NCI-H1694 (cell line): ENCODE data around the gene ZNF740.

ENCODE experiments used
- DNase-seq: peaks from one replicate; lab custom pipeline; 2025; lab: John Stamatoyannopoulos, UW

ZNF740 gene

DNA sequence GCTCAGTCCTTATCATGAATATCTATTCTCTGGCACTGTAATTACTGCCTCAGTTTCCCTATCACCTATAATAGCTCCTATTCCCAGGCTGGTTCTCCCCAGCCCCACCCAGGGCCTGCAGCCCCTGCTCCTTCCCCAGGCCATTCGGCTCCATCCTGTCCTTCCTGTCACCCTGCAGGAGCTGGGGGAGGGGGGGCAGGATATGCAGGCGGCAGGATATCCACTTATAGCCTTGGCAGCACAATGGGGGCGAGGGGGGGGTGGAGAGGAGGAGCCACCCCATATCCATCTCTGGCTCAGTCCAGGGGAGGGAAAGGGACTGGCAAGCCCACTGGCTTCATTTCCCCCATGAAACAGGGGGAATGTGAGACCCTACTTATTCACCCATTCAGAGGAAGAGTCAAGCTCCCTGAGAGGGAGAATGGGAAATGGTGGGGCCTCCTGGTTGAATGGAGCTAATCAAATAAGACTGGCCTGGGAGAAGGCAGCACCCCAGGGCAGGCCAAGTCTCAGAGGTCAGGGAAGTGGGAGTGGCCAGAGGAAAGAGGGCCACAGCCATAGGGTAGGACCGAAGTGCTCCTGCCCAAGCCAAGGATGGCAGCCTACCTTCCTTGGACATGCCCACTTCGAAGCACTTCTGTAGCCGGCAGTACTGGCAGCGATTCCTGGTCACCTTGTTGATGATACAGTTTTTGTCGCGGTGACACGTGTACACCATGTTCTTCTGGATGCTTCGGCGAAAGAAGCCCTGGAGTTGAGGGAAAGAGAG, 34.3 kb downstream of the ZNF740 start:
- DNase-seq, result no peak

DNA sequence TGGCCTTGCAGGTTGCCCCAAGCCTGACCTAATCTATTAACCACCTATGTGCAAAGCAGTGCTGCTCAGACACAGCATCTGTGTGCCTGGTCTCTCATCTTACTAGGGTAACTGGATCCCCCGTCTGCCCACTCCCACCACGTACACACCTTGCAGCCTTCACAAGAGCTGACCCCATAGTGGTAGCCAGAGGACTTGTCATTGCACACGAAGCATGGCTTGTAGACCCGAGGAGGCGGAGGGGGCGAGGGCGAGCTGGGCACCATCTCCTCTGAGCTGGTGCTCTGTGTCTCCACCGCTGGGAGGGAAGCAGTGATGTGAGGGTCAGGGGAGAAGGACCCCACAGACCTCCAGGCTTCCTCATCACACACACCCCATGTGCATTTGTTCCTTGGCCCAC, 35.0 kb downstream of the ZNF740 start:
- DNase-seq, result no peak

DNA sequence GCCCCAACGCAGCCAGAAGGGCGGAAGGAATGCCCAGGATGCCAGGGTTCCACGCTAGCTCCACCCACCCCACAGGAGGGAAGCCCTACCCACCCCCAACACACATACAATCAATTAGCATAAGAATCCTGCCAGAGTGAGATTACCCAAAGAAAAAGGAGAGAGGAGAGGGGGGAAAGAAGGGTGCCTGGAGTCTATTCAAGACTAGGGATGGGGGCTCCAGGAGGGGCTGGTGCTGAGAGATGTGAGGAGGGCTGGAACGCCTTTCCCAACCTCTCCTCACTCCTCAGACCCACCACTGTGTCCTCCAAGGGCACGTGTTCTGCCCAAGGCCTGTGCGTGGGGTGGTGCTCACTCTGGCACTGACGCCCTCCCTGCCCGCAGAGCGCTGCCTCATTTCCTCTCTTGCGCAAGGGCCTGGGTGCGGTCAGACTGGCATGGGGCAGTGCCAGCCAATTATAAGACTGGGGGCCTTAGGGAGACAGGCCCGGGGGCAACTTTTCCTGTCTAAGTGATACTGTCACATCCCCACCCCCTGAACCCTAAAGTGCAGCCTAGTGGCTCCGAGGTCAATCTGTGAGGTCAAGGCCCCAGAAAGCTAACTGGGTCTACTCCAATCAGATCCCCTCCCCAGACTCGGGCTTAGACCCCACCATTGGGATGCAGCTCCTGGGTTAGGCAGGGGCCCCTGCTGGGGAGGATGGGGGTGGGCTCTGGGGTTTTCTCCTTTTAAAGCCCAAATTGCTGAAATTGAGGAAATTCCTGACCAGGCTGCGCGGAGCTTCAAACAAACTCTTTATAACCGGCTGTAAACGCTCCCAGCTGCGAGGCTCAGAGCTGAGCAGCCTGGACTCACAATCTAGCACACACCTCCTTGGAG, 36.8 kb downstream of the ZNF740 start:
- no peak for DNase-seq

- no peak for DNase-seq
These were observed 37.4 kb downstream of the ZNF740 start for GRCh38 chr12:53217931-53218307.

DNA sequence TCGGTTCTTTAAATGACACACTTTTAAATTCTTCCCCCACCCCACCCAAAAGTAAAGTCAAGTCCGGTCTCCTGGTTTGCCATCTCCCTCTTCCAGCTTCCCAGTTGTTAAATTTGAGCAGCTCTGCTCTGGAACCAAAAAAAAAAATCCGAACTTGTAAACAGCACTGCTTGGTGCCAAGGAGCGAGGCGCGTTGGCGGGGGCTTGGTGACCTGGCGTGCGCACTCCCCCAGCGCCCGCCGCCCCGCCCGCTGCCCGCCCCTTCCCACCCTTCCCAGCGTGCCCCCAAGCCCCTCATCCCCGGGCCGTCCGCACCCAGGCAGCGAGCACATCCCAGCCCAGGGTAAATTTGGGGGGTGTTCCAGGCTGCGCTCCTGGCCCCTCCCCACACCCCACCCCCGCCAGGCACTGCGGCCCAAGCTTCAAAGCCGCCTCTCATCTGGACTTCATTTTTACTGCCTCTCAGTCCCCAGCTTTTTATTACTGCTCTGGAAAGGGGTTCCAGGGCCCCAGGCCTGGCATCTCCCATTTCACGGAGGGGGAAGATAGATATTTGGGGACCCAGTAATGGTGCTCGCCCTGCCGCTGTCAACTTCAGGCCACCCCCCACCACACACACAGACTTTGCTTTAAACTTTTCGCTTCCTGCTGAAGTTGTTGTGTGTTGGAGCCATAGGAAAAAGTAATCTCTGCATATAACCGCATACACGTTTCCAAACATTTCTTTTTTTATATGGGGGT, 38.2 kb downstream of the ZNF740 start:
- DNase-seq, result no peak

GRCh38 chr12:53219292-53219955, 38.9 kb downstream of the ZNF740 start:
- DNase-seq, result no peak

- DNase-seq, result no peak
These were observed 39.6 kb downstream of the ZNF740 start for GRCh38 chr12:53219956-53220693.

- peak; percentile 33 for DNase-seq
These were observed 40.2 kb downstream of the ZNF740 start for GRCh38 chr12:53220694-53221202.

- no peak for DNase-seq
These were observed 40.9 kb downstream of the ZNF740 start for GRCh38 chr12:53221203-53222080.

- DNase-seq, result no peak
These were observed 41.7 kb downstream of the ZNF740 start for GRCh38 chr12:53222170-53222721.

DNA sequence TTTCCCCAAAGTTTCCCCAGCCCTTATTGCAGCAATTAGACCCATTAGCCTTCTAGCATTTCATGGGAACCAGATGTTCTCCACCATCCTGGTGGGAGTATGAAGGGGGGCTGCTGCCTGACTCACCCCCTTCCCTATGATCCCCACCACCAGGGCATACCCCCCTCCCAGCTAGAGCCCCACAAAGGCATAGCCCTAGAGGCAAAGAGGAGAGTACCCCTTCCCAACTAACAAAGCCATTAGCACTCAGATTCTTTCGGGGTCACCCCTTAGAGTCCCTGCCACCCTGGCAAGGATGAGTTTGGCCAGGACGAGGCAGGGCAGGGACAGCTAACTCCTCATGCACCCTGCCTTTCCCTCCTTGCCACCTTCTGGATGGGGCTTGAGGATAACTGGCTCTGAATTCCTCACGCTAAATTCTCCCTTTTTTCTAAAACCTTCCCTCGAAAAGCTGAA, 42.3 kb downstream of the ZNF740 start:
- DNase-seq, result no peak

- no peak for DNase-seq
These were observed 43.0 kb downstream of the ZNF740 start for GRCh38 chr12:53223389-53224060.

DNA sequence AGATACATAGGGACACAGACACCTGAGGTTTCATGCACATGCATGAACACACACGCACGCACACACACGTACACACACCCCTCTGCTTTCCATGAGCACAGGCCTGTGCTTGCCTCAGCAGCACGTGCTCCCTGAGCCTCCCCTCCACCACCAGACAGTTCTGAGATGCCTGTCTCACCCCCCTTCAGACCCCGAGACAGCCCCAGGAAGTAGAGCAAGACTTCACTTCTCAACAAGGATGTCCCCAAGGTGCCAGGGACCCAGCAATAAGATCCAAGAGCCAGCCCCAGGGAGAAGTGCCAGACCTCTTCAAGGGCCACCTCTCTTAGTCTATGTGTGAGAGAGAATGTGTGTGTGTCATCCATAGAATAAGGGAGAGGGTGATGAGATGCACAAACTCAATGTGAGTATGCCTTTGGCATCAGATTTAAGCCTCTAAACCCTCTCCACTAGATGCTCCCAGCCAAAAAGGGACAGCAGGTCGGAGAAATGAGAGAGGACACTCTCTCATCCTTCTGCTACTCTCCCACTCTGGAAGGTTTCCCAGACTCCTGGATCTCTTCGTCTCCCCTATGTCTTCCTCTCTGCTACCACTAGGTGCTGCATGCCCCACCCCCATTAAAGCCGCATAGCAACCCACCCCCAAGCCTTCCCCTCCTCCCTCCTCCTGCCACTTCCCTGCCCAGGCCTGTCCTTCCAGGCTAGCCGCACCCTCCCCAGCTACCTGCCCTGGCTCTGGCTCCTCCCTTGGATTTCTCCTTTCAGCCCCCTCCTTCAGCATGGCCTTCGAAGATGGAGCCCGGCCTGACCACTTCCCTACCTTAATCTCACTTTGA, 43.8 kb downstream of the ZNF740 start:
- peak; percentile 39 for DNase-seq

- DNase-seq, result no peak
These were observed 44.5 kb downstream of the ZNF740 start for GRCh38 chr12:53224897-53225634.

DNA sequence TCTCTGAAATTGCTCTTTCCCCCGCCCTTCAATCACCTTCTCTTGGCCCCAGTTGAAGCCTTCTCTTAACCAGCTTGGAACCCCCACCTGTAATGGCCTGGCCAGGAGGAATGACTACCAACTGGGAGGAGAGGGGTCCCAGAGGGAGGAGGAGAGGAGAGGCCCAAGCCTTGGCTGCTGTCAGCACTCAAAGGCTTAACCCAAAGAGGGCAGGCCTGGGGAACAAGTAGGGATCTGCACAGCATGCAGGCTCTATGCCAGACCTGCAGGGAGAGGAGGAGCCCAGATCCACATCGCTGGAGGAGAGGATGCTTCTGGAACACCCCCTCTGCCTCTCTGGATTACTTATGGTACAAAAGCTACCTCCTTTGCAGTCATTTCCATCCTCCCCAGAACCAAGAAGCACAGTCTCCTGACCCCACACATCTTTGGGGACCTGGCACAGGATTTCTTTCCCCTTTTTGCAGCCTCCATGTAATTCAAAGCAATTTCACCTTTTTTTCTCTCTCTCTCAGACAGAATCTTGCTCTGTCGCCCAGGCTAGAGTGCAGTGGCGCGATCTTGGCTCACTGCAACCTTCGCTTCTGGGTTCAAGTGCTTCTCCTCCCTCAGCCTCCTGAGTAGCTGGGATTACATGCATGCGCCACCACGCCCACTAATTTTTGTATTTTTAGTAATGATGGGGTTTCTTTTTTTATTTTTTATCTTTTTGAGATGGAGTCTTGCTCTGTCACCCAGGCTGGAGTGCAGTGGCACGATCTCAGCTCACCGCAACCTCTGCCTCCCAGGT, 45.3 kb downstream of the ZNF740 start:
- DNase-seq, result peak; percentile 22

- DNase-seq, result no peak
These were observed 46.3 kb downstream of the ZNF740 start for GRCh38 chr12:53226815-53227214.

DNA sequence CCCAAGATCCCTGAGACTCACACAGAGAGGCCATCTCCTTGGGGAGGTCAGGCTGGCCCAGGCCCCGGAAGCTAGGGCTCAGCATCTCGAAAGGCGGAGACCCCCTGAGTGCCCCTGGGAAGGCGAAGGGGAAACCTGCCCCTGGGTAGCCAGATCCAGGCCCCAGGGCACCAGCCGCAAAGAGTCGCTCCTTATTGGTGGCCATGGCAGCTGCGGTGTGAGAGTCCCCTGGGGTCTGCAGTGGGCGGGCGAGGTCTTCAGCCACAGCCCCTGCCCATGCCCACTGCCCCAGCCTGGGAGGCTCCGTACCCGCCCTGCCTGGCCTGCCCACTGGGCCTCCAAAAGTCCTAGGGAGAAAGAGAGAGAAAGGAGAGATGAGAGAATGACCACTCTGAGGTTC, 46.8 kb downstream of the ZNF740 start:
- no peak for DNase-seq
